Mesodermal cell (in vitro differentiated cells): ENCODE results near the gene USP7.

Experiments used
- H3K27ac ChIP-seq: 2 replicates; pipeline ENCODE4 v1.7.0; 2013; ENCODE audit warnings: mild to moderate bottlenecking, low read depth, low read length, moderate library complexity; ENCODE audit not compliant: severe bottlenecking
- H3K36me3 ChIP-seq: 2 replicates; pipeline ENCODE4 v1.7.1; 2013; ENCODE audit warnings: mild to moderate bottlenecking, low read length, moderate library complexity; ENCODE audit not compliant: control insufficient read depth, insufficient read depth
- H3K4me1 ChIP-seq: one replicate; pipeline ENCODE4 v1.7.1; 2013; ENCODE audit warnings: mild to moderate bottlenecking, low read length; ENCODE audit not compliant: insufficient read depth, control insufficient read depth, poor library complexity, severe bottlenecking
- H3K4me3 ChIP-seq: 2 replicates; pipeline ENCODE4 v1.7.0; 2013; ENCODE audit warnings: low read length, control low read depth, mild to moderate bottlenecking; ENCODE audit not compliant: insufficient read depth, poor library complexity, severe bottlenecking; ENCODE audit errors: extremely low read depth
- H3K9me3 ChIP-seq: 2 replicates; pipeline ENCODE4 v1.7.1; 2013; ENCODE audit warnings: mild to moderate bottlenecking, low read length, moderate library complexity; ENCODE audit not compliant: control insufficient read depth
- WGBS, 2 experiments: methylation state at CpG; one replicate each; pipeline ENCODE4 v1.1.5; 2013; ENCODE audit warnings: missing lambda C conversion rate in 2 of 2; ENCODE audit not compliant: insufficient coverage in 2 of 2; 5-methylcytosine and 5-hydroxymethylcytosine counted together

USP7 gene

DNA sequence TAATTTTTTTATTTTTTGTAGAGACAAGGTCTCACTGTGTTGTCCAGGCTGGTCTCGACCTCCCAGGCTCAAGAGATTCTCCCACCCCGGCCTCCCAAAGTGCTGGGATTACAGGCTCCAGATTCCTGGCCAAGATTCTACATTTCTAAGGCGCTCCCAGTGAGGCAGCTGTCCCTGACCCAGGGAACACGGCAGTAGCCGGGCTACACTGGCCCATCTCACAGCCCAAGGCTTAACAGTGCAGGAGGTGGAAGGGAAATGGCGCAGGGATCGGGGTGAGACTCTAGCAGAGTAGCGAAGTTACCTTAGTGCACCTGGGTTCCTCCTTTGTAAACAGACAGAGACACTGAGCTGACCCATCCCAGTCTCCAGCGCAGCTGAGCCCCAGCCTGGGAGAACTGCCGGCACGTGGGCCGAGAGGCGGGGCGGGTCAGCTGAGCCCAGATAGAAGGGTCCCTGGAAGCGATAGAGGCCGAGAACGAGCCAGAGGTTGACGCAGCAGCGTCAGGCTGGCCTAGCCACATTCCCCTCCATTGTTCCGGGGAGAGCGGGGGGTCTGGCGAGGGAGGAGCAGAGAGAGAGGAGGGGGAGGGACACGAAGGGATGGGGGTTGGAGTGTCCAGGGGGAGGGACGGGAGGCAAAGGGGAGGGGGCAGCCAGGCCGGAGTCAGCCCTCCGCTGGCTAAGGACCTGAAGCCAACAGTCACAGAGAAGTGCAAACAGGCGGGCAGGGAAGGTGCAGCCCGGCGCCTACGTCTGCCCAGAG, 97.4 kb downstream of the USP7 start:
- H3K9me3 ChIP-seq: no peaks in the 10 kb centered on the region
- H3K4me1 ChIP-seq: peaks cover 36% of the 10 kb centered on the region
- peaks cover 12% of the 10 kb centered on the region for H3K36me3 ChIP-seq
- peak overlapping the region; percentile 76 for H3K4me3 ChIP-seq
- peak overlapping the region; percentile 76 for H3K27ac ChIP-seq
- 17% methylated on average over 20 to 22 of the region's 30 CpGs for WGBS, 2 experiments

DNA sequence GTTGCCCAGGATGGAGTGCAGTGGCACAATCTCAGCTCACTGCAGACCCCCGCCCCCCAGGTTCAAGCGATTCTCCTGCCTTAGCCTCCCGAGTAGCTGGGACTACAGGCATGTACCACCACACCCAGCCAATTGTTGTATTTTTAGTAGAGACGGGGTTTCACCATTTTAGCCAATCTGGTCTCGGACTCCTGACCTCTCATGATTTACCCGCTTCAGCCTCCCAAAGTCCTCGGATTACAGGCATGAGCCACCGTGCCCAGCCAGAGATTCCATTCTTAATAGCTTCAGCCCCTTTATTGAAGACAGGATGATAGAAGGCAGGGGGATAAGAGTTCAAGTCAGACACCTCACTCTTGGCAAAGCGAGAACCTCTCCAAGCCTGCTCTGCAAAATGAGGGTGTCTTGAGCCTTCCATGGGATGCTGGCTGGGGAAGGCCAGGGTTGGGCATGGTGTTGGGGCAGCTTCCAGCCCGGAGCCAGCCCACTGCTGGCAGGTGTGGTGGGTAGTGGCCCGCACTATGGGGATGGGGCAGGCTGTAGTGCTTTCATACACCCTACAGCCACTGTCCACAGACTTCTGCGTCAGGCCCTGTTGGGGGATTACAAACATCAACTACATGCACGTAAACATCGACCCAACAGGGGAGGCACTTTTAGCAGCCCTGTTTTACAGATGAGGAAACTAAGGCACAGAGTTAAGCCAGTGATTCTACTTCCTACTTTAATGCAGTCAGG, 98.4 kb downstream of the USP7 start:
- peaks cover 36% of the 10 kb centered on the region for H3K4me1 ChIP-seq
- 89 to 92% methylated on average over 11 to 12 of the region's 14 CpGs for WGBS, 2 experiments
- H3K9me3 ChIP-seq: no peaks in the 10 kb centered on the region
- no peak overlapping the region for H3K4me3 ChIP-seq
- peaks cover 13% of the 10 kb centered on the region for H3K36me3 ChIP-seq
- H3K27ac ChIP-seq: peak overlapping the region; percentile 50

- H3K9me3 ChIP-seq: no peaks in the 10 kb centered on the region
- H3K4me1 ChIP-seq: peaks cover 34% of the 10 kb centered on the region
- H3K4me3 ChIP-seq: no peak overlapping the region
- 61 to 62% methylated on average over 11 to 13 of the region's 13 CpGs for WGBS, 2 experiments
- H3K27ac ChIP-seq: peak overlapping the region; percentile 50
- peaks cover 18% of the 10 kb centered on the region for H3K36me3 ChIP-seq
Observed at GRCh38 chr16:8864480-8865110, 99.1 kb downstream of the USP7 start.

- peaks cover 34% of the 10 kb centered on the region for H3K4me1 ChIP-seq
- H3K9me3 ChIP-seq: no peaks in the 10 kb centered on the region
- H3K36me3 ChIP-seq: peaks cover 25% of the 10 kb centered on the region
- WGBS, 2 experiments: 90% methylated on average over 14 of the region's 17 CpGs
- H3K27ac ChIP-seq: peak overlapping the region; percentile 50
- H3K4me3 ChIP-seq: no peak overlapping the region
Observed at GRCh38 chr16:8863594-8864424, 99.9 kb downstream of the USP7 start.

DNA sequence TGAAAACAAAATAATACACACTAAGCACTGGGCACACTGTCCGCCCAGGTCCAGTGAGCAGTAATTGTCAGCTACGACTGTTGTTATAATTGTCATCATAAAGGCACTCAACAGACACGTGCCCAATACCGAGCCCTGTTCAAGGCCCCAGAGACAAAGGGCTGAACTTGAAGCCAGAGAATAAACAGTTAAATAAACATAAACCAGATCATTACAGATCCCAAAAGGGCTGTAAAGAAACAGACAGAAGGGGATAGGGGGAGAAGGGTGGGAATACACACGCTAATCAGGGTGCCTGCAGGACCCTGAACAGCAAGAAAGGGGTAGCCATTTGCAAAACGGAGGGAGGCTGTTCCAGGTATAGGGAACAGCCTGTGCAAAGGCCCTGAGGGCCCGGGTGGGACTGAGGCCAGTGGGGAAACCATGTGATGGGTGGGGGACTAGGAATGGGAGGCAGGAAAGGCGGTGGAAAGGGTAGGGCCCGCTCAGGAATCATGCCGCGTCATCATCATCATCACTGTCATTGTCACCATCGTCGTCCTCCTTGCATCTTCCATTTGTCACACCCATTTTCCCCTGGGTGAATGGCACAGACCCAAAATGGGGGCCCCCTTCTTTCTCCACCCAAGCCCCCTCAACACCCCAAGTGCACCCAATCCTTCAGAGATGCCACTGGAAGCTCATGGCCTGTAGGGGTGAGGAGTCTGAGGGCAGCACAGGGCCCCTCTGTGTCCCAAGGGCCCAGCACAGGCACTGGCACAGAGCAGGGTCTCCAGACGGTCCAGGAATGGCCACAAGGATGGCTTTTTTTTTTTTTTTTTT, 101.2 kb downstream of the USP7 start:
- H3K4me3 ChIP-seq: no peak overlapping the region
- H3K4me1 ChIP-seq: peaks cover 34% of the 10 kb centered on the region
- no peaks in the 10 kb centered on the region for H3K9me3 ChIP-seq
- H3K36me3 ChIP-seq: peaks cover 38% of the 10 kb centered on the region
- no peak overlapping the region for H3K27ac ChIP-seq
- WGBS, 2 experiments: 82 to 86% methylated on average over 9 to 10 of the region's 14 CpGs

DNA sequence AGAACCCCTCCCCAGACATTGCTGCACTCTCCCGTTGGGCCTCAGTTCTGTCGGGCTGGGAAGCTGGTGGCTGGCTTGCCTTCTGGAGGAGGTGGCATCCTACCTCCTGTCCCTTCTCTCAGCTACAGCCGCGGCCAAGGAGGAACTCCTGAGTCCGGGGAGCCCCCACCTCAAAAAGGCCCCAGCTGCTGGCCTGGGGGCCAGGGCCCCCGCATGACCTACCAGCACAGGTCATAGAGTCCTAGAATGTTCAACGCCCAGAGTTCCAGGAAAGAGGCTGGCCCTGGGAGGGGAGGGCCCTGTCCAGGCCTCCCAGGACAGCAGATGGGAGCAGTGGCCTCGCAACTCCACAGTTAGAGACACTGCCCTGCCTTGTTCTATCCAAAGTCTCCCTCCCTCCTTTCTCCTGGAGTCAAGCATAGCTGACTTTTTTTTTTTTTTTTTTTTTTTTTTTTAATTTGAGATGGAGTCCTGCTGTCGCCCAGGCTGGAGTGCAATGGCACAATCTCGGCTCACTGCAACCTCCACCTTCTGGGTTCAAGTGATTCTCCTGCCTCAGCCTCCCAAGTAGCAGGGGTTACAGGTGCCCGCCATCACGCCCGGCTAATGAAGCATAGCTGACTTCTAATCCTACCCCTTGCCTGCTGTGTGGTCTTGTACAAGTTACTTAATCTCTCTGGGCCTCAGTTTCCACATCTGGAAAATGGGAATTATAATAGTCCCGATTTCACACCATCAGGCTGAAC, 102.0 kb downstream of the USP7 start:
- H3K27ac ChIP-seq: no peak overlapping the region
- H3K4me3 ChIP-seq: no peak overlapping the region
- no peaks in the 10 kb centered on the region for H3K9me3 ChIP-seq
- WGBS, 2 experiments: 95 to 96% methylated on average over 7 to 8 of the region's 14 CpGs
- peaks cover 41% of the 10 kb centered on the region for H3K36me3 ChIP-seq
- H3K4me1 ChIP-seq: peaks cover 36% of the 10 kb centered on the region

DNA sequence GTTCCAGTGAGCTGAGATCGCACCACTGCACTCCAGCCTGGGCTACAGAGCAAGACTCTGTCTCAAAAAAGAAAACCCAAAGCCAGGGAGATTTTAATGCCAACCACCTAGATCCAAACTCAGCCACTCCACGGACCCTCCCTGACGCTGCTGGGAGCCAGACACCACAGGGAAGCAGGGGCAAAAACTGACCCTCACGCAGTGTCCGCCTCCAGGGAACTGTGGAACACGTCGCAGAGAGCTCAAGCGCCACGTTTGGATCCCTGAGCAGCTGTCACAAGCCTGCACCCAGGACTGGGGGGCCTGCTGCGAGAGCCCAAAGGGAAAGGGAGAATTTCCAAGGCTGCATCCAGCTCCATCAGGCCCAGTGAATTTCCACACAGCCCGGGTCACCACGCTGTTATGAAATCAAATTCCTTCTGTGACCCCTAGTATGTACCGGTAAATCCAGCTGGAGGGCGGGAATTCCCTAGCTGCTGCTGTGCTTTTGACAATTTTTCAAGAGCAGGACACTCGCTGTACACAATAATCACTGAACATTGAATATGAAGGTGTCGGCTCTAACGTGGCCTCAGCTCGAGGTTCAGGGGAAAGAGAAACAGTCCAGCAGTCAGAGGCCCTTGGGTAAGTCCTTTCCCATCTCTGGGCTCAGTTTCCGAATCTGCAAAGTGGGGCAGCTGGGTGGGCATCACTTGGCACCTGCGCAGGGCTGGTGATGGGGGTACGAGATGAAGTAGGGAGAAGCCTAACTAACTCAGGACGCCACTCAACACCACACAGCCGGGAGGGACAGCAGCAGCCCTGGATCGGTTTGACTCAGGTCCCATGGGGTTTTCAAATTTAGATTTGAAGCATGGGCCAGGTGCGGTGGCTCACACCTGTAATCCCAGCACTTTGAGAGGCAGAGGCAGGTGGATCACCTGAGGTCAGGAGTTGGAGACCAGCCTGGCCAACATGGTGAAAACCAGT, 103.5 kb downstream of the USP7 start:
- Histone ChIP-seq H3K27ac (no peak overlapping the region), H3K4me3 (no peak overlapping the region), H3K9me3 (no peaks in the 10 kb centered on the region), H3K4me1 (peaks cover 33% of the 10 kb centered on the region), H3K36me3 (peaks cover 54% of the 10 kb centered on the region)
- WGBS, 2 experiments: 86 to 90% methylated on average over 19 to 25 of the region's 25 CpGs

GRCh38 chr16:8858994-8859912, 104.5 kb downstream of the USP7 start:
- Histone ChIP-seq H3K9me3 (no peaks in the 10 kb centered on the region), H3K4me1 (peaks cover 24% of the 10 kb centered on the region), H3K4me3 (no peak overlapping the region), H3K27ac (no peak overlapping the region), H3K36me3 (peaks cover 62% of the 10 kb centered on the region)
- WGBS, 2 experiments: 96 to 97% methylated on average over 28 to 29 of the region's 31 CpGs
